ENCODE measurements around the gene CEP55.
"Not testable (repeated sequence)": the region's sequence is repeated elsewhere in the genome, so short reads cannot be mapped to it uniquely, and the experiment has no call there.

CEP55 gene

DNA sequence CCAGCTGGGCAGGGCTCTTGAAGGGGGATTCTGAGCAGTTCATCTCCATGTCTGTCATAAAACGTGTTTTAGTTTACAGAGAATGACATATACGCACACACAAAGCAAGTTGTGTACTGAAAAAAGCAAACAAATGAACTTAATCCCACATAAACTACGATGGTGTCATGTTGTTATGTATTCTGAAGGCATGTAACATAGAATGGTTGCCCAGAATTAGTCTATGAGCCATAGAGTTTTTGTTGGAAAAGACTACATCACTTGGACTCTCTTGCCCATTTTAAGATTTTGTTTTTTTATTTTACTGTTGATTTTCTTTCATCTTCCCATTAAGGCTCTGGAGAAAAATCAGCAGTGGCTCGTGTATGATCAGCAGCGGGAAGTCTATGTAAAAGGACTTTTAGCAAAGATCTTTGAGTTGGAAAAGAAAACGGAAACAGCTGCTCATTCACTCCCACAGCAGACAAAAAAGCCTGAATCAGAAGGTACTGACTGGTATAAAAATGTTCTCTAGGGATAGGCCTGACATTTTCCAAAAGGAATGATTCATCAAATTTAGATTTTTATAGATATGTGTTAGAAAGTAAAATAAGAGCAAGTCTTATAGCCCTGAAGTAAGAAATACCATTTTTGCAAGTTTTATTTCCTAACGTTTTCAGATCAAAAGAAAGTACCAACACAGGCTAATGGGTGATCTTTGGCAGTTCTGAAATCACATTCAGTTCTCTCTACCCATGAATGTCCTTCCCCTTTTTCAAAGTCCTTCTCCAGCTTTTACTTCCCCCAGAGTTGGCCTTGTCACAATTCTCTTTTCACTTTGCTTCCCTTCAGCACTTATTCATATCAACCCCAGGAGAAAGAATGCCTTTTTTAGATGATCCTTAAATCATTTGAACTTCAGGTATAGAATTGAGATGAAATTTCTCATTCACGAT lies 18.9 kb downstream of the CEP55 start:
- no peak for DNase-seq

GRCh38 chr10:93516006-93516380 lies 19.6 kb downstream of the CEP55 start:
- DNase-seq, result no peak

DNA sequence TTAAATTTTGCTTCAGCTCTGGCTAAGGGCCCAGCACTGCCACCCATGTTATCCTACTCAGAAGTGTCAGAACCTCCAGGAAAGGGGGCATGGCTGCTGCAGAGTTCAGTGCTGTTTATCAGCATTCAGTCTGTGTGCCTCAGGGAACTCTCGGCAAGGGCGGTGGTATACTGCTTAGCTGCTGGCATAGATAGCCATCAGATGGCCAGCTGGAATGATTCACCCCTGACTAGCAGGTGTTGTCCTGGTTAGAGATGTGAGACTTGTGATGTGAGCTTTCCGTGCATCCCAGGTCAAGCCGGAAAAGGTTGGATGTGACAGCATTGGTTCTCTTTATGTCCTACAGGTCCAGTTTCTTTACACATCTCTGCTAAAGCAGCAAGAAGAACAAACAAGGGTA lies 22.1 kb downstream of the CEP55 start:
- DNase-seq, result no peak

GRCh38 chr10:93535293-93535692 lies 38.9 kb downstream of the CEP55 start:
- DNase-seq, result no peak

DNA sequence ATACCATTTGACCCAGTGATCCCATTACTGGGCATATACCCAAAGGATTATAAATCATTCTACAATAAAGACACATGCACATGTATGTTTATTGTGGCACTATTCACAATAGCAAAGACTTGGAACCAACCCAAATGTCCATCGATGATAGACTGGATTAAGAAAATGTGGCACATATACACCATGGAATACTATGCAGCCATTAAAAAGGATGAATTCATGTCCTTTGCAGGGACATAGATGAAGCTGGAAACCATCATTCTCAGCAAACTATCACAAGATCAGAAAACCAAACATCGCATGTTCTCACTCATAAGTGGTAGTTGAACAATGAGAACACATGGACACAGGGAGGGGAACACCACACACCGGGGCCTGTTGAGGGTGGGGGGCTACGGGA lies 44.5 kb downstream of the CEP55 start:
- not testable (repeated sequence) for DNase-seq

DNA sequence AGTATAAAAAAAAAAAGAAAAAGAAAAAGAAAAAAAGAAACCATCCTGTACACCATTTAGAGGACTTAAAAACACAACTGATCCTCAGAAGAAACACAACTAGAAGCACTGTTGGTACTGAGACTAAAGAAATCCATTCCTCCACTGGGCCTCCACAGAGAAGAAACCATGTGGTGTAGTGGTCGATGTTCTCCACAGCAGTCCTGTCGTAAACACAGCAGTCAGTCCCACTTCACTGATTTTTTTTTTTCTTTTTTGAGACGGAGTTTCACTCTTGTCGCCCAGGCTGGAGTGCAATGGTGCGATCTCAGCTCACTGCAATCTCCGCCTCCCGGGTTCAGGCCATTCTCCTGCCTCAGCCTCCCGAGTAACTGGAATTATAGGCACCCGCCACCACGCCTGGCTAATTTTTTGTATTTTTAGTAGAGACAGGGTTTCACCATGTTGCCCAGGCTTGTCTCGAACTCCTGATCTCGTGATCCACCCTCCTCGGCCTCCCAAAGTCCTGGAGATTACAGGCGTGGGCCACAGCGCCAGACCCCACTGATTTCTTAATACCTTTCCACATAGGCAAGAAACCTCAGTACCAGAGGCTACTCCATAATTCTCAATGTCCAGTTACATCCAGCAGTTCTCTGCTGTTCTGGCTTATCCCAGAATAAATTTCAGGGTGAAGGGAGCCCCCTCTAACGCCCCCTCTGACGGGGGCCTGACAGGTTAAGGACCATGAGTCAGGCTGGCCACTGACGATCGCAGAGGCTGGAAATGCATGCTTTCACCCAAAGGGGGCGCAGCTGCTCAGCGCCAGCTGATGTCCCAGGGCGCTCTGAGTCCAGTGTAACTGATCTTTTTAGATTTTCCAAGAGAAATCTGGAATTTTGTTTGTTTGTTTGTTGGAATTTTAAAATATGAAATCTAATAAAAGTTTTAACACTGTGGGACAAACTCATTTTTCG lies 45.3 kb downstream of the CEP55 start:
- peak; percentile 70 for DNase-seq

- DNase-seq, result peak; percentile 47
These were observed 46.0 kb downstream of the CEP55 start for GRCh38 chr10:93542358-93542791.

DNA sequence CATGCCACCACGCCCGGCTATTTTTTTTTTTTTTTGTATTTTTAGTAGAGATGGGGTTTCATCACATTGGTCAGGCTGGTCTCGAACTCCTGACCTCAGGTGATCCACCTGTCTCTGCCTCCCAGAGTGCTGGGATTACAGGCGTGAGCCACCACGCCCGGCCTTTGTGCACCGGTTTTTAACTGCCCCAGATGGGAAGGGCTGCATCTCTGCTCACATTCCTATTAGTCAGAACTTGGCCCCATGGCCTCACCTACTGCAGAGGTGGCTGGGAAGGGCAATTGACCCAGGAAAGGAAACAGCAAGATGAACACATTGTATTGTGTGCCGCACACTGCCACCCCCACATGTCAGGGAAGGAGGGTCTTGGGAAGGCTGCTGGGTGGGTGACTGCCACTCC lies 50.6 kb downstream of the CEP55 start:
- peak; percentile 37 for DNase-seq

DNA sequence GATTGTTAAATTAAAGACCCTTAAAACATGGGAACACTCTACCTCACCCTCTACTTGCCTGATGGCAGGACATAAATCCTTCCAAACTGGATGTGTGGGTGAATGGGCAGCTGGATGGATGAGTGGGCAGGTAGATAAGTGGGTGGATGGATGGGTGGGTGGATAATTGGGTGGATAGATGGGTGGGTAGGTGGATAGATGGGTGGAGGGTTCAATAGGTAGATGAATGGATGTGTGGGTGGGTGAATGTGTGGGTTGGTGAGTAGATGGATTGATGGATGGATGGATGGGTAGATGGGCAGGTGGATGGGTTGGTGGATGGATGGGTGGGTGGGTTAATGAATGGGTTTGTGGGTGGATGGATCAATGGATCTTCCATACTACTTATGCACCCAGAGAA lies 51.1 kb downstream of the CEP55 start:
- DNase-seq, result peak; percentile 27

DNA sequence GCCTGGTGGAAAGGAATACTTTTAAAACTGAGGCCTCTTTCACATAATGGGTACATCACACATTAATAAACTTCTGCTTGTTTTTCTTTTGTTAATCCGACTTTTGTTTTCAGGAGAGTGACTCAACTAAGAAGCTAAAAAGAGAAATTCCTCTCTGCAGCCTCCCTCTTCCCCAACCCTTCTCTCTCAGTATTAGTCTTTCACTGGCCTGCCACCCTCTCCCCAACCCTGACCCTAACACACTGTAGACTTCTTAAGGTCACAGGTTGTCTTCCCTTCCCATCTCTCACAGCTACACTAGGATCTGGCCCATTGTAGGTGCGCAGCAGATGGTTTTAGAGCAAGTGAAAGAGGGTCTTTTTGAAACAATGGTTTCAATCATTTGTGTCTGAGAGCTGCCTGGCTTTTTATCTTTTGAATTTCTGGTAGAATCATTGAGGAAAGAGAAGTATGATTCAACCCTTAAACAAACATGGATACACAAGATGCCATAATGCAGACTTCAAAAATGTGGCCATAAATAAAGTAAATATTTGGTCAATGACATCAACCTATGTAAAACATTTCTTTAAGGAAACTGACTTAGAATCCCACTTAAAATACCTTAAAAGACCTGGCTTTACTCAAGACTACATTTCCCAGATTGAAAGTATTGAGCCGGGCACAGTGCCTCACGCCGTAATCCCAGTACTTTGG lies 52.1 kb downstream of the CEP55 start:
- peak; percentile 35 for DNase-seq

DNA sequence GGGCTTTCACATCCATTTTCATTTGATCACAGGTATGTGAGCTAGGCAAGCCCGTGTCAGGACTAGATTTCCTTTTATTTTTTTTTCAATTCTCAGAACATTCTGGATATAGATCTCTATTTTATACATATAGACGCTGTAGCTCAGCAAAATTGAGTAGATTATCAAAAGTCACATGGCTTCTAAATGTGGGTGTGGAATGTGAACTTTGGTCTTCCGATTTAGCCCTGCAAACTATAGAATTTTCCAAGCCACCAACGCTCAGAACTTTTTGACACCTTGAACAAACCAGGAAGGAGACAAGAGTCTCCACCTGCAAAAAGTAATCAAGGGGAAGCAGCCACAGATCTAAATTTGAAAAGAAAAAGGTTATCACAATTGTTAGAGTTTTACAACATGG lies 54.2 kb downstream of the CEP55 start:
- DNase-seq, result no peak

DNA sequence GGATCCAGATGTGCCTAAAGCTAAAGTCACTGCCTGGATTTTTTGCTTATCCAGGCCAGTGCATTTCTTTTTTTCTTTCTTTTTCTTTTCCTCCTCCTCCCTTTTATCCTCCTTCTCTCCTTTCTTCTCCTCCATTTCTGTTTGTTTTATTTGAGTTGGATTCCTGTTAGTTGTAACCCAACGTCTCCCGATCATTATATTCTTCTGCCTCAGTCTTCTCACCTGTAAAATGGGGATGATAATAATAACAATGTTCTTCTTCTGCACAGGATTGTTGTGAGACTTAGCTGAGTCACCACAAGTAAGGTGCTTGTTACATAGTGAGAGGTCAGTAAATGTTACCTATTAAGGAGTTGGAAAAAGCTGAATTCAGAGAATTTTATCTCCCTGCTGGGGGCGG lies 56.4 kb downstream of the CEP55 start:
- no peak for DNase-seq

- peak; percentile 48 for DNase-seq
These were observed 57.3 kb downstream of the CEP55 start for GRCh38 chr10:93553482-93554315.

DNA sequence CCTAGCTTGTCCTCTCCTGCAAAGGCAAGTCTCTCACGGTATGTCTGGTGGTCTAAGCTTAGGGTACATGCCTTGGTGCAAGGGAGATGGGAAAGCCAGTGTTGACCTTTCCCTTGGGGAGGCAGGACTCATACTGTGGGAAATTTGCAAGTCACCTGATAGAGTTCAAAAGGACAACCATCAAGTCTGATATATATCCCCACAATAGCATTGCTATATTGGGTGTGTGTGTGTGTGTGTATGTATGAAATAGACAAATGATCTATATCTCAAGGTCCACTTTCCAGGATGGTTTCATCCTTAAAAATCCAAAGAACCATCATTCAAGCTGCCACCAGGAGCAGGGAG lies 57.9 kb downstream of the CEP55 start:
- DNase-seq, result no peak

DNA sequence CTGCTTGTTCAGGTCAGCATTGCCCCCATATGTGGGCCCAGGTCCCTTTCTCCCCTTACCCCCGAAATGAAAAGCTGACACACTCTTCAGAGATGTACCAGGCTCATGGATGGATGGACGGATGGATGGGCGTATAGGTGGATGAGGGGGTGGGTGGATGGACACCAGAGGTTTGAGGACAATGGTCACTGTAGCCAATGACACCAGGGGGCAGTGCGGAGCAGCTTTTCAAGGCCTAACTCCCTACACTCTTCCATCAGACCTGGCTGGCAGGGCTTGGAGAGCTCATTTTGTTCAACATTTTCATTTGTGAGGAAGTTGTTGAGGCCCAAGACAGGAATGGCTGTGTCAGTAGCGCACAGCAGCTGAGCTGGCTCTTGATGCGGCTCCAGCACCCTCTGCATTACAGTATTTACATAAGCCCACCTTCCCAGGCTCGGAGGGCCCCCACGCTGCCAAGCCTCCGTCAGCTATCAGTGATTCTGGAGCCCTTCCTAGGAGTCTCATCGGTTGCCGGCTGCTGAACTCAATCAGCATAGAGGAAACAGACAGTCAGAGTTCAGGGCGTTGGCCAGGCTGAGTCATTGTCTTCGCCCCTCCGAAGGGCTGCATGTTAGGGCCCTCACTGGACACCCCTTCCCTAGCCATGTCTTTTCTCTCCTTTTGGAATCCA lies 58.5 kb downstream of the CEP55 start:
- DNase-seq, result peak; percentile 86

GRCh38 chr10:93559490-93559889 lies 63.1 kb downstream of the CEP55 start:
- DNase-seq, result peak; percentile 51

DNA sequence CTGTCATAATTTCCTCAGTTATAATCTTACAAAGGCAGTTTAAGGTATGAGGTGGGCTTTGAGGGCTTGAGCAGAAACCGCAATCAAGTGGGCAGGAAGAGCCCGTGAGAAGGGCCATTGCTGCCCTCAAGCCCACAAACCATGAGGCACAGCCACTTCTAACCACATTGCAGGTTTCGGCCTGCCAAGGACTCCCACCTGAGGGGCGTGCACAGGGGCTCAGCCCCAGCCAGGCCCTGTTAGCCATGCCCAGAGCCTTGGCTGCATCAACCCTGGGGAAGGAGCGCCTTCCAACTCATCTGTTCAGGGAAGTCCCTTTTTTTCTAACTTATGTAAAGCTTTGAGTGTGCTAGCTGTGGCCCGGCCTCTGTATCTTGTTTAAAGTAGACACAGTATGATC lies 64.1 kb downstream of the CEP55 start:
- DNase-seq, result peak; percentile 40

DNA sequence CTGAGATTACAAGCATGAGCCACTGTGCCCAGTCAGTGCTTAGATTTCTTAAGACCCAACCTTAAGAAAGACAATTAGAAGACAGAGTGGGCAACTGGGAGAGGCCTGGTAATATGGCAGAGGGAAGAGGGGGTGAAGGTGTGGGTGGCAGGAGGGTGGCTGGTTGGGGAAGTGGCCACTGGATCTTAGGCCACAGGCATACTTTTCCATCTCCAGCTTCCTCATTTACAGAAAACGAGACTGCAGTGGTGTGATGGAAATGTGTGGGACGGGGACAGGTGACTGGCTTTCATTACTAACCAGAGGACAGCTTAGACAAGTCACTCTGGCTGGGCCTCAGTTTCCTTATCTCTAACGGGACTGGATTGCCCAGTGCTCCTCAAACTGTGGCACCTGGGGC lies 69.0 kb downstream of the CEP55 start:
- no peak for DNase-seq

DNA sequence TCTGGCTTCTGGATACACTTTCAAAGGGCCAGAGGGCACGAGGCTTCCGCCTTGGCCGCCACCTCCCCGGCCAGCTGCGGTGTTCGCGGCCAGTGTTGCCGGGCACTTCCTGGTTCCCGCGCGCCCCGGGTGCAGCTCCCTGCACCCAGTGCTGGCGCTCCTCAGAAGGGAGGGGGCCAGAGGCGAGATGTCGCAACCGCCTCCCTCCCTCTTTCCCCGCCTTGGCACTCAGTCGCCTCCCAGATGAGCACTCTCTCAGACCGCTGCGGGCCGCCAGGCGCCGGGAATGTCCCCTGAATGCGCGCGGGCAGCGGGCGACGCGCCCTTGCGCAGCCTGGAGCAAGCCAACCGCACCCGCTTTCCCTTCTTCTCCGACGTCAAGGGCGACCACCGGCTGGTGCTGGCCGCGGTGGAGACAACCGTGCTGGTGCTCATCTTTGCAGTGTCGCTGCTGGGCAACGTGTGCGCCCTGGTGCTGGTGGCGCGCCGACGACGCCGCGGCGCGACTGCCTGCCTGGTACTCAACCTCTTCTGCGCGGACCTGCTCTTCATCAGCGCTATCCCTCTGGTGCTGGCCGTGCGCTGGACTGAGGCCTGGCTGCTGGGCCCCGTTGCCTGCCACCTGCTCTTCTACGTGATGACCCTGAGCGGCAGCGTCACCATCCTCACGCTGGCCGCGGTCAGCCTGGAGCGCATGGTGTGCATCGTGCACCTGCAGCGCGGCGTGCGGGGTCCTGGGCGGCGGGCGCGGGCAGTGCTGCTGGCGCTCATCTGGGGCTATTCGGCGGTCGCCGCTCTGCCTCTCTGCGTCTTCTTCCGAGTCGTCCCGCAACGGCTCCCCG lies 70.2 kb downstream of the CEP55 start, which contains the start of gene FFAR4:
TSS of gene FFAR4 (plus strand) at position 231 of the 842 bp plus-strand sequence. CDS start at position 287, 56 bp downstream.
- peak; percentile 71 for DNase-seq

Measured in islet precursor cell (in vitro differentiated cells).